ENCODE results near the gene KLF9.

Gene KLF9

GRCh38 chr9:70413799-70414775 lies at the start of gene KLF9:
Gene KLF9, minus strand, starts transcription at chr9:70414657. Its CDS starts 1,294 bp downstream, at chr9:70413363.
- DNase-seq = peak; percentile 94

- no peak for DNase-seq
Measured at GRCh38 chr9:70463877-70464276, 49.4 kb upstream of the KLF9 start.

- no peak for DNase-seq
Measured at GRCh38 chr9:70462300-70462699, 47.8 kb upstream of the KLF9 start.

- DNase-seq = no peak
Measured at GRCh38 chr9:70457235-70457634, 42.8 kb upstream of the KLF9 start.

DNA sequence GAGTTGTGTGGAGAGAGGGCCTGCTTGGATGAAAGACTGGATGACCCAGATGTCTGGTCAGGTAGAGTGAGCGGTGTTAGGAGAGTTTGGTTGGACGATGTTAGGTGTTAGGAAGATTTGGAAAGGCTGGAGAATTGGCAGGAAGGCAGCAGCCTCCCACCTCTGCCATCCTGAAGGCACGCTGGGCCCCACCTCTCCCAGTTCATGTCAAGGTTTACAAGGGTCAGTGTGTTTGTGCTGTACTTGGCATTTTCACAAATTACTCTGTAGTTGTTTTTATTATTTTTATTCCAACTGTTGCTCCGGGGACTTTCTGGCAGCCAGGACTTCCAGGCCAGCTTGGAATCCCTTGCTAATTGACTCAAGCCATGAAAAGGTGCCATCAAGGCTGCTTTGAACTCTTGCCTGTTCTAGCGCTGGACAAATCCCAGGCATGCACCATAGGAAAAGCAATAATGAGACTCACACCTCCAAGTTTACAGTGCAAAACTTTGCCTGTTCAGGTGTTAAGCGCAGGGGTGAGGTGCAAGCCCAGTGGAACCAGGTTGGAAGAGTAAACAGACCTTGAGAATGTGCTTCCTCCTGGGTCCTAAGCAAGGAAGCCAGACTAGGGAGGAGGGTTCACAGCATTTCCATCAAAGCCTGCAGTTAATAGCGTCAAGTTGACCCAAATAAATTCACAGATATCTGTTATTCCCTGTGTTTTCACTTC lies 41.7 kb upstream of the KLF9 start:
- no peak for DNase-seq

GRCh38 chr9:70452365-70452764 lies 37.9 kb upstream of the KLF9 start:
- no peak for DNase-seq

DNA sequence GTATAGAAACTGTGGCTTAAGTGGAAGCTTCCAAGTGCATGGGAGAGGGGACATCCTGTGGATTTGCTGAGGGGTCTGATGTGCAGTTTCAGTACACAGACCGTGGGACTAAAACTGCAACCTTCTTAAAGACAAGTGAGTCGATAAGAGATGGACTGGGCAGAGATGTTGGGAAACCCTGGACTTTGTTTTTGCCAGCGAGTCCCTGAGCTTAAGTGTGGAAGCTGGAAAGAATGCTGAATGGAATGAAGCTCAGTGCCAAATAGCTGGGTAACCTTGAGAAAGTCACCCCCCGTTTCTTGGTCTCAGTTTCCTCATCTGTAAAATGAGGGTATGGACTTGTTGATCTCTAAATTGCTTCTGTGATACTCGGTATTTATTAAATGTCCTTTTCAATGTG lies 37.3 kb upstream of the KLF9 start:
- no peak for DNase-seq

- no peak for DNase-seq
Measured at GRCh38 chr9:70450738-70451137, 36.3 kb upstream of the KLF9 start.

DNA sequence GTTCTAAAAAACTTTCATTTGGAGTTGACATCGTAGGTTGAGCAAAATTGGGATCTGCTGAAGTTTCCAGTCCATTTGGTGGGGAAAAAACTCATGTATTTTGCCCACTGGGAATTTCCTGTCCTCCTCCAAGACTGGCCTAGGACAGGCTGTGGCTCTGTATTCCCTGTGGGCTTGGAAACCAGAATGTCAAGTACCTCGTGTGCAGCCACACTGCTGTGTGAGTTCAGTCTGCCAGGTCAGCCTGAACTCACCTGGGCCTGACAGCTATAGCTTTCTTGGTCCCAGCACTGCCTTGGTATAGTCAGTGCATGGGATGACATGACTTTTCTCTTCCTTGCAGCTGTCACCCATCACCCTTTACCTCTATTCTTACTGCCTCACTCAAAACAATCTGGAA lies 35.0 kb upstream of the KLF9 start:
- no peak for DNase-seq

GRCh38 chr9:70448919-70449318 lies 34.5 kb upstream of the KLF9 start:
- DNase-seq = no peak

- DNase-seq = no peak
Measured at GRCh38 chr9:70444904-70445303, 30.4 kb upstream of the KLF9 start.

DNA sequence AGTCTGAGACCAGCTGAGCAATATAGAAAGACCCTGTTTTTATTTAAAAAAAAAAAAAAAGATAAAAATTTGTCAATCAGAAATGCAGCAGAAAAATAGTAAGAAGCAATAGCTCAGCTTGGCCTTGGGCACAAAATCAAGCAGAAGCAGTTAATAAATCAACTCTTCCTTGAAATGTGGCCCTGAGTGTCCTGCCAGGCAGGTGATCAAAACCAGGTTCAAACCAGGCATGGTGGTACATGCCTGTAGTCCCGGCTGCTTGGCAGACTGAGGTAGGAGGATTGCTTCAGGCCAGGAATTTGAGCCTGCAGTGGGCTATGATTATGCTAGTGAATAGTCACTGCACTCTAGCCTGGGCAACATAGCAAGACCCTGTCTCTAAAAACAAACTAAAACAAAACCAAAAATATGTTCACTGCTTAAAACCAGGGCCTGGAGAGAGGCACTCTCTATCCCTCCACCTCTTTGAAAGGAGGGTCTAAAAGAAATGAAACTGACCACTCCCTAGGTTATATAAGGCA lies 27.9 kb upstream of the KLF9 start:
- no peak for DNase-seq

DNA sequence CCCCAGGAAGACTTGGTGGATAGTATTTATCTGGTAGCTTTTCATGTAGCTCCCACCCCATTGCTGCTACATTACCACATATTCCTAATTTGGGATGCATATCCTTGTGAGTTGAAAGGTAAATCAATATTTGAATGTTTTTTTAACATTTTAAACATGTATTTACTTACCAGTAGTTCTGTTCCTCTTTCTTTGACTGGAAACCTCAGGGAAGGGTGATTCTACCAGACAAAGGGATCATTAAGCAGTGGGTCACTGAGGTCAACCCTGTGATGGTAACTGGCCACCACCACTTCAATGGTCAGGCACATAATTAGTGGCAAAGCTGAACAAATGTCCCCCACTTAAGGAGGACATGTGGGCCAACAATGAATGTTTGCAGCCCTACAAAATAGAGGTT lies 27.2 kb upstream of the KLF9 start:
- DNase-seq = no peak

GRCh38 chr9:70439991-70440706 lies 25.7 kb upstream of the KLF9 start:
- no peak for DNase-seq

GRCh38 chr9:70438341-70438928 lies 24.0 kb upstream of the KLF9 start:
- no peak for DNase-seq

DNA sequence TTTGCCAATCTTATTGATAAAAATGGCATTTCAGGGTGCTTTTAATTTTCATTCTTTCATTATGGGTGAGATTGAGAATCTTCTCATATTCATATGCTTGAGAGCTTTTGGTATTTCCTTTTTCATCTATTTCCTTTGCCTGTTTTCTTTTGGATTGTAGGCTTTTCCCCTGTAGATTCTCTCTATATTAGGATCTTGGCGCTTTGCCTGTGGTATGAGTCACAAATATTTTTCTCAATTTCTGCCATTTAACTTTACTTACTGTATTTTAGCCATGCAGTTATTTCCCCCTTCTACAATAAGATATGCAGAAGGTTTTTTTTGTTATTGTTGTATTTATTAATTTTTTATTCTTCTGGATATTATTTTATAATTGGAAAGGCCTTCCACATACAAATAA lies 21.5 kb upstream of the KLF9 start:
- DNase-seq = no peak

- DNase-seq = no peak
Measured at GRCh38 chr9:70429899-70430298, 15.4 kb upstream of the KLF9 start.

- no peak for DNase-seq
Measured at GRCh38 chr9:70428781-70429180, 14.3 kb upstream of the KLF9 start.

- no peak for DNase-seq
Measured at GRCh38 chr9:70427161-70427945, 12.9 kb upstream of the KLF9 start.

GRCh38 chr9:70425192-70425591 lies 10.7 kb upstream of the KLF9 start:
- DNase-seq = no peak

GRCh38 chr9:70422371-70423043 lies 8.1 kb upstream of the KLF9 start:
- DNase-seq = no peak

Data from CD4-positive, alpha-beta T cell treated with Interferon gamma for 1 hour (primary cell).